Measurements from ENCODE around the gene FBXO2.
"Not testable (repeated sequence)": the region's sequence is repeated elsewhere in the genome, so short reads cannot be mapped to it uniquely, and the experiment has no call there.

The FBXO2 gene

DNA sequence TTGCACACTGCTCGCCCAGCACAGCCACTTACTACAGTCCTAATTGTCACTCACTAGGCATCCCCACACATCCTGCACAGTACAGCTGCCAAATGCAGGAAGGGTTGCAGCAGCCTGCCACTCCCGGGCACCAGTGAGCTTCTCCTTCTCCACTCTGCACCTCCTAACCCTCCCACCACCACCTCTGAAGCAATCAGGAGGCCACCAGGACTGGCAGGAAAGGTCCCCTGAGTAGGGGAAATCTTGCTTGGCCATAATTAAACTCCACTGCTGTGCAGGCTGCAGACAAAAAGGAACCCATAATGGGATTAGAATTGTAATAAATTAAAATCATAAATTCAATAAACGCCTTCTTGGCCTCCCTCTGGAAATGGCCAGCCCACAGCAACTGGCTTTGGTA lies 31.8 kb downstream of the FBXO2 start:
- no peak for DNase-seq

DNA sequence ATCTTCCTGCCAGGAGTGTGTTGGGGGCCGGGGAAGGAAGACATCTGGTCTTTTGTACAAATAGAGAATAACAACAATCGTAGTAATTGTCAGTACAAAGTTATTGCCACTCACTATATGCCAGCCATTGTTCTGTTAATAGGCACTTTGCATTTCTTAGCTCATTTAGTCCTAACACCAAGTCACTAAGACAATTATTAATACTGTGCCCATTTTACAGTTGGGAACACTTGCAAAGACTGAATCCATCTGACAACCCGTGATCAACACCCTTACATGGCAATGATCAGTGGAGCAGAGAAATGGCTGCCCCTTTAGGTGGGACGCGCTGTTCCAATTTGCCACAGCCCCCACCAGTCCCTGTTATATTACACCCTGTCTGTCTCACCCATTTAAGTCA lies 33.3 kb downstream of the FBXO2 start:
- no peak for DNase-seq

DNA sequence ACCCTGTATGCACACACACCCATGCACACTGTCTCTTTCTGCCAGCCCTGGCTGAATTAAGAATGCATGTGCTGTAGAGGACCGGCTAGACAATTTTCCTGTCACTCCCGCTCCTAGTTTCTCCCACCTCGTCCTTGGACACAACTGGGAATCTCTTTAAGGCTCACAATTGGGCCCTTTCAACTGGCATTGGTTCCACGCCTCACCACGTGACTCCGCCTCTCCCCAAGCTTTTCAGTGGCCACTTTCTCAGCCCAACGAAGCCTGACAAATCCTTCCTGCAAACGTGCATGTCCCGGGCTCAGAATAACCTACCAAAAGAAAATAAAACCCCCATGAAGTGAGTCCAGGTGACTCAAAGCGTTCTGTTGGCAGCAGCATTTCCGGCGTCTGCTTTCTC lies 33.8 kb downstream of the FBXO2 start:
- no peak for DNase-seq

DNA sequence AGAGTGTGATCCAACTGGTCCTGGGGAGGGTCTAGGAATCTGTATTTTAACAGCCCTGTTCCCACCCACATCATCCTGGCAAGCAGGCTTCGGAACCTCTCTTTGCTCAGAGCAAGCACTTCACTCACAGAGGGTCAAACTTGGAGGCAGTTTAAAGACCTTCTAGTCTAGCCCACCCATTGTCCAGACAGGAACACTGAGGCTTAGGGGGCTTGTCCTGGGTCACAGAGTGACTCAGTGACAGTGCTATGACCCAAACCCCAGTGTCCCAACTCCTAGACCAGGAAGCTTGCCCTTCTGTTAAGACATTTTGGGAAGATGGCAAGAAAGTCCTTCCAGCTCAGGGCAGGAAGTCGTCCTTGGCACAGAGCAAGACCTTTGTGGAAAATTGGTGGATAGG lies 36.5 kb downstream of the FBXO2 start:
- no peak for DNase-seq

DNA sequence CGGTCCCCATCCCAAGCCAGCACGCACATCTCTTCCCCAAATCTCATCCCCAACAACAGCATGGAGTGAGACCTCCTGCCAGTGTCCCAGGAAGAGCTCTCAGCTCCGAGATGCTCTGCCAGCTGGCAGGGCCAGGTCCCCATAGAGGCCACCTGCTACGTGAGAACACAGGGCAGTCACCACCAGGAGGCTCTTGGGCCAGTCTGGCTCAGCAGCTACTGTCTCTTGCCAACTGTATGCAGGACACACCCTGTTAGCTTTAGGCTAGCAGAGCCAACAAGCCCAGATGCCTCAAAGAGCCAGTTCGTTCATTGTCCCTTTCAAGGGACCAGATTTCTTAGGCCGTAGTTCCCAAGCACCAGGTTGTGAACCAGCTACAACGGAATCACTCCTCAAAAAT lies 36.9 kb downstream of the FBXO2 start:
- DNase-seq: no peak

DNA sequence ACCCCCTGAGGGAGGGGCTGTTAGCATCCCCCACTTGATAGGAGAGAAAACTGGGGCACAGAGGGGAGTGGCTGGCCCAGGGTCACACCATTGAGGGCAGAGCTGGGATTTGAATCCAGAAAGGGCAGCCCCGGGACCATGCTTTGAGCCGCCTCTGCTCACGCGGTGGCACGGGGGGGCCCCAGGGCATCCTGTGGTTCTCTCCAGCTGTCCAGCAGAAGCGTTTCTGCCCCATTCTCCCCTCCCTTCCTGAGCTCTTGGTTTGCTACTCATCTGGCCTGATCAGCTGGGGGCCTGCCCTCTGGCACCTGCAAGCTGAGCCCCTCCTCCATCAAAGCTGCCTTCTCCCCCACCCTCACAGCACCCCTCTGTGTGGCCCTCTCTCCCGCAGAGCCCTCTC lies 37.5 kb downstream of the FBXO2 start:
- DNase-seq: no peak

DNA sequence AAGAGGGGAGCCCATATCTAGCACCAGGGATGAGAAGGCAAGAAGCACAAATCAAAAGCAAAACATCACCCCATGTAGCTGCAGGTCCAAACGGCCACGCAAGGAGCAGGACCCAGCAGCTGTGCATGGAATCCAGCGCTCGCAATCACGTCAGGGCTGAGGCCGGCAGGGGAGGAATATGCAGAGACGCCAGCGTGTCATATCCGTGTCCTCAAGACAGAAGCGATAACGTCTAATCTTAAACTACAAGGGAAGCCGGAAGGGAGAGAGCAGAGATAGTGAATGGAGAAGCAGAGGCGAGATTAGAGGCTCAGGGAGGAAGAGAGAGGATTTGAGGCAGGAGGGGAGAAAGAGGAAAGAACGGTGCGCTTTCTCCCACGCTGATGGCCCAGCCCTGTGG lies 39.1 kb downstream of the FBXO2 start:
- no peak for DNase-seq

DNA sequence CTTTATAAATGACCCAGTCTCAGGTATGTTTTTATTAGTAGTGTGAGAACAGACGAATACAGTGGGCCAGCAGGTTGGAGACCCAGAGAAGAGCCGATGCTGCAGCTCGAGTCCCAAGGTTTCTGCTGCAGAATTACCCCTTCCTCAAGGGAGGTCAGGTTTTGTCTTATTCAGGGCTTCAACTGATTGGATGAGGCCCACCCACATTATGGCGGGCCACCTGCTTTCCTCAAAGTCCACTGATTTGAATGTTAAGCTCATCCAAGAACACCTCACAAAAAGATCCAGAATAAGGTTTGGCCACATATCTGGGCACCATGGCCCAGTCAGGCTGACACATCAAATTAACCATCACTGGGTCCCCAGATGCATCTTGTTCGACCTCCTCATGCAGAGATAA lies 40.9 kb downstream of the FBXO2 start:
- DNase-seq: no peak

DNA sequence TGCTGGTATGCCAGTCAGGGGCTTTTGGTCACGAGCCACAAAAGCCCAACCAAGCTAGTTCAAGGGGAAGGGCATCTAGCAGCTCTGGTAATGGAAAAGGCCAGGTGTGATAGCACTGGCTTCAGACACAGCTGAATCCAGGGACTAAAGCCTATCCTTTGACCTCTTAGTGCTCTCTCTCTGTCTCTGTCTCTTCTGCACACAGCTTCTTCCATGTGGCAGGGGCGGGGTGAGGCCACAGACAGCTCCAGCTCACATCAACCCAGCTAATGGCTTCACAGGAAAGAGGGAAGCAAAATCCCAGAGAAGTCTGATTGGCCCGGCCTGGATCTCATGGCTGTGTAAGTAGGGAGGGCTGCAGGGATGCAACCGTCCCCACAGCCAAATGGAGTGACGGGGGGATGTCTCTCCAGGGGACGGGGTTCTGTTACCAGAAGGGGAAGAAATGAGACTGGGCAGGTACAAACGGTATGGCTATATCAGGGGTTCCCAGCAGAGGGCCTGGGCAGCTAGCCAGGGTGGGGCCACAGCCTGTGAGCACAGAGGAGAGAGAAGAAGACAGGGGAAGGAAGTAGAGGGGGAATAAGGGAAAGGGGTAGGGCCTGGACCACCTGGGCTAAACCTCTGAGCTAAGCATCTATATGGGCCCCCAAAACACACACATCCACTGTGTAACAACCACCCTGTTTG lies 42.4 kb downstream of the FBXO2 start:
- no peak for DNase-seq

DNA sequence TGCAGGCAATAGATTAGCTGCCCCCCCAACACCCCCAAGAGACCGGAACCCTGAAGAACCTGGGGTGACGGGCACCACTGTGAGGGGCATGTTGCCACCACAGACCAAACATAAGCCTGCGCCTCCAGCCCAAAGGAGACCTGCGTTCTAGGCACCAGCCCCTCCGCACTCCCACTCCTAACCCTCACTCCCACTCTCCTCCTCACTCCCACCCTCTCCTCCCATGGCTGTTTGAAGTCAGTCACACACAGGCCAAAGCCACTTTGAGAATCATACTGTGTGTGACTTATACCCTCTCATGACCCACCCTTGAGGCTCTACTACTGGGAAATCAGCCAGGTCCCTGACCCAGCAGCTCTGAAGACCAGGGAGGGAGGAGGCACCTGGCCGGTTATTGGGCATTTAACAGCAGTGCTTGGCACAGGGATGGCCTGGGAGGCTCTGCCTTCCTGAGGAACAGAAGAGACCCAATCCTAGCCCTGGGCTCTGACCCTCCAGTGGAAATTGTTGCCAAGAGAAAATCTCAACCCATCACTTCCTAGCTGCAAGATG lies 43.5 kb downstream of the FBXO2 start:
- DNase-seq: no peak

DNA sequence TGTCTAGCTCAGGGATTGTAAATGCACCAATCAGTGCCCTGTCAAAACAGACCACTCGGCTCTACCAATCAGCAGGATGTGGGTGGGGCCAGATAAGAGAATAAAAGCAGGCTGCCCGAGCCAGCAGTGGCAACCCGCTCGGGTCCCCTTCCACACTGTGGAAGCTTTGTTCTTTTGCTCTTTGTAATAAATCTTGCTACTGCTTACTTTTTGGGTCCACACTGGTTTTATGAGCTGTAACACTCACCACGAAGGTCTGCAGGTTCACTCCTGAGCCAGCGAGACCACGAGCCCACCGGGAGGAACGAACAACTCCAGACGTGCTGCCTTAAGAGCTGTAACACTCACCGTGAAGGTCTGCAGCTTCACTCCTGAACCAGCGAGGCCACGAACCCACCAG lies 44.9 kb downstream of the FBXO2 start:
- not testable (repeated sequence) for DNase-seq

DNA sequence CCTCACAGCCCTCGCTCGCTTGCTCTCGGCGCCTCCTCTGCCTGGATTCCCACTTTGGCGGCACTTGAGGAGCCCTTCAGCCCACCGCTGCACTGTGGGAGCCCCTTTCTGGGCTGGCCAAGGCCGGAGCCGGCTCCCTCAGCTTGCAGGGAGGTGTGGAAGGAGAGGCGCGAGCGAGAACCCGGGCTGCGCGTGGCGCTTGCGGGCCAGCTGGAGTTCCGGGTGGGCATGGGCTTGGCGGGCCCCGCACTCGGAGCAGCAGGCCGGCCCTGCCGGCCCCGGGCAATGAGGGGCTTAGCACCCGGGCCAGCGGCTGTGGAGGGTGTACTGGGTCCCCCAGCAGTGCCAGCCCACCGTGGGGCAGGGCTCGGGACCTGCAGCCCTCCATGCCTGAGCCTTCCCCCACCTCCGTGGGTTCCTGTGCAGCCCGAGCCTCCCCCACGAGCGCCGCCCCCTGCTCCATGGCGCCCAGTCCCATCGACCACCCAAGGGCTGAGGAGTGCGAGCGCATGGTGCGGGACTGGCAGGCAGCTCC lies 45.6 kb downstream of the FBXO2 start:
- DNase-seq: not testable (repeated sequence)

DNA sequence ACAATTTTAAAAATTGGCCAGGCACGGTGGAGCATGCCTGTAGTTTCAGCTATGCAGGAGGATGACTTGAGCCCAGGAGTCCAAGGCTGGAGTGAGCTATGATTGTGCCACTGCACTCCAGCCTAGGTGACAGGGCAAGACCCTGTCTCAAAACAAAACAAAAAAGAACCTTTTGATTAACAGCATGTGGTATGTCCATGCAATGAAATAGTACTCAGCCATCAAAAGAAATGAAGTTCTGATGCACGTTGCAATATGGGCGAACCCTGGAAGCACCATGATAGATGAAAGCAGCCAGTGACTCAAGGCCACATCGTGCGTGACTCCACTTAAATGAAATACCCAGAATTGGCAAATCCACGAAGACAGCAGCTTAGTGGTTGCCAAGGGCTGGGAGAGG lies 47.5 kb downstream of the FBXO2 start:
- no peak for DNase-seq

DNA sequence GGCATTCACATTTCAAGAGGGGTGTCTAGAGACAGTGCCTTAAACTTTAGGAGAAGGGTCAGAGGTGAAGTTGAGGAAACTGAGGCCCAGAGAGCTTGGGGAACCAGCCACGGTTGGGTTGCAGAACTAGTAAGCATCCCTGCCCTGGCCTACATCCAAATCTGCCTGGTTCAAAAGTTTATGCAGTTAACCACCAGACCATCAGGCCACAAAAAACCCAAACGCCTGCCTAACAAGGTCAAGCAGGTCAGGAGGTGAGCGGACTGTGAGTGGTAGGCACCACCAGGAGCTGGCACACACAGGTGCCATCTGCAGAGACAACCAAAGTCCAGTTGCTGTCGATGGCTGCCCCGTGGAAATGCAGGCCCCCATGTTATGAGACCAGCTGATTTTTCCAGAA lies 51.2 kb downstream of the FBXO2 start:
- DNase-seq: no peak

DNA sequence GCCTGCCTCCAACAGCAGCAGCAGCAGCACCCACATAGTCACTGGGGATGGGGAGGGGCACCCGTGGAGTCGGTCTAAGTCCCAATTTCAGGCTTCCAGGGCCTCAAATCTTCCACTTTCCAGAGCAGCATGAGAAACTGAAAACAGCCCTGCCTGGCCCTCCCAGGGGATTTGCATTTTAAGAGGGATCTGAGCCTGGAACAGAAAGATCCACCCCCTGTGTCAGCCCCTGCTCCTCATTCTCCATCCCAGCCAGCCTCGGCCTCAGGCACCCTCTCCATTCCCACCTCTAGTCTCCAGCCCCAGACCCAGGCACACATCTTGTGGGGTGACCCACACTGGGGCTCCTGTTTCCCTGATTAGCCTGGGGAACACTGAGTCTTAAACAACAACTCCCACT lies 51.8 kb downstream of the FBXO2 start:
- DNase-seq: no peak

DNA sequence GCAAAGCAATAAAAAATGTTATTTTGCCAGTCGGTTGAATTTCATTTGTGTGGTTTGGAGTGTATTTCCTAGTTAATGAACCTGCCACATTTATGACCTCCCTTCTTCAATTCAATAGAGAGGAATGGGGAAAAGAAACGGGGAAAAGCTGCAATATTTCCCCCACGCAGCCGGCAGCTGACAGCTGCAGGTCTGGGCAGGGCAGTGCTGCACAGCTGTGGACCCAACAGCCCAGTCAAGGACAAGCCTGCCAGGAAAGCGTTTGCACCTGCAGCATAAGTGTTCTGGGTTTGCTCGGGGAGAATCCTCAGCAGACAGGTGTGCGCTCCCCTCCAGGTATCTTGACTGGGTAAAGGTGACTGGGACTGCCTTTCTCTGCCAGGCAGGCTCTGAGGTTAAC lies 53.4 kb downstream of the FBXO2 start:
- DNase-seq: no peak

DNA sequence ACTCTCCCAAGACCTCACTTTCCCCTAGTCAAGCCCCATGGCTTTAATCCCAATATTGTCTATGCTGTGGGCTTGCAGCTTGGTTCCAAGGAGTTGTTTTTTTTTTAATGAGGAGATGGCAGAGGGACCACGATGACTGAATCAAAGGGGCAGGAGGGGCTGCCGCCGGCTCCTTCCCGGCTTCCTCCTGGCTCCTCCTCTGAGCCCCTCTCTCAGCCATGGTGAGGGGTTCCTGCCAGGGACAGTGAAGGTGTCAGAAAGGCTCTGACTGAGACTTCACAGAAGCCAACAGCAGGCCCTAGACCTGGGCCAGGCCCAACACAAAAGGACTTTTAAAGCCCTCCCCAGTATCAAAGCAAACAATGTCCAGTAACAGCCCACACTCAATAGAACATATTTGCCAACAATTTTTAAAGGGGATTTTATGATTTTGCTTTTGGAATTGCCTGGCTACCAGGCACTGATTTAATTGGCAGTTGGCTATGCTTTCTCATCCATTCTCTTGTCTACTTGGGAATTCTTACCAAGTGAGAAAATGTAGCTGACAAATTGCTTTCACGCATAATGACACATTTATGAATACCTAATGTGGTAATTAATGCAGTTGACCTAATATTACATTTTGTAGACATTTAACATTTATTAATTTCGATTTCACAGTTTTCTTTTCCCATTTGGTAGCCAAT lies 54.2 kb downstream of the FBXO2 start:
- DNase-seq: no peak

DNA sequence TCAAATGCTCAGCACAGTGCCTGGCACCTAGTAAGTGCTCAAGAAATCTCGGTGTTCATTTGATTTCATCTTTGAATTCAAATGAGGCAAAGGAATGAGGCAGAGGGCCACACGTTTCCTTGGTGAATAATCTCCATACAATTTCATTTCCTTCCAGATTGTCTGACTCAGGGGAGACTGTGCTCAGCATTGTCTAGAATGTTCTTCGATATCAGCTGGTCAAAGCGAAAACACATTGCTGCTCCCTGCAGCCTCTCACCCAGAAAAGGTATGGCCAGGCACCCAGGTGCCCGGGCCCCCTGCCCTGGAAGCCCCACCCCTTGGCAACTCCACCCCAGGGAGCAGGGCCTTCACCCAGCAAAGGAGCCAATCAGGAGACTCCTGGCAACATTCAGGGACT lies 55.8 kb downstream of the FBXO2 start:
- no peak for DNase-seq

Data from stimulated activated naive CD4-positive, alpha-beta T cell treated with Interleukin-2 at 50 U/mL for 16 hours (primary cell).